NOMO-1 (cell line): ENCODE results near the gene FHAD1.
"Not testable (repeated sequence)": the region's sequence is repeated elsewhere in the genome, so short reads cannot be mapped to it uniquely, and the experiment has no call there.

Source experiments
- DNase-seq, 2 experiments: peaks; one replicate each; lab custom pipeline; 2025; ENCODE audit not compliant: unreplicated experiment in 2 of 2; lab: John Stamatoyannopoulos, UW

The FHAD1 gene

GRCh38 chr1:15388201-15388880 is 141.3 kb downstream of the FHAD1 start:
- DNase-seq = no peak

GRCh38 chr1:15389828-15390227 is 142.8 kb downstream of the FHAD1 start:
- DNase-seq = not testable (repeated sequence)

GRCh38 chr1:15390667-15391066 is 143.6 kb downstream of the FHAD1 start:
- DNase-seq = no peak

- DNase-seq = no peak
Observed at GRCh38 chr1:15391366-15391765, 144.3 kb downstream of the FHAD1 start.

GRCh38 chr1:15393475-15394257 is 146.6 kb downstream of the FHAD1 start:
- no peak for DNase-seq

DNA sequence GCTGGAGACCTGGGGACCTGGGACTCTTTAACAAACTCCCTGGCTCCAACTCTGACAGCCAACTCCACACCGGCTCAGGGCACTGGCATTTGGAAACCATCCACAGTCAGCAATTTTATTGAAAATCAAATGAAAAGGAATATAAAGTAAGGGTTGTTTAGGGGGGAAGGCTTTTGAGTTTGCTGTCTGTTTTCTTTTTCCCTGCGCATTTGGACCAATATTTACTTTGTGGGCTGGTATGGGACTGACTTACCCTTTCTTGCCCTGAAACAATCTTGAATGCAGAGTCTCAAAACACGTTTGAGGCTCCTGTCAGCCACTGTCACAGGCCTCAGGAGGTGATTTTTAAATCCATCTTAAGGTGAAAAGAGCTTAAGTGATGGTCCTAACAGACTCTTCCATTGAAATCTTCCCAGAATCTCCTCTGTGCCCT is 147.3 kb downstream of the FHAD1 start:
- no peak for DNase-seq

DNA sequence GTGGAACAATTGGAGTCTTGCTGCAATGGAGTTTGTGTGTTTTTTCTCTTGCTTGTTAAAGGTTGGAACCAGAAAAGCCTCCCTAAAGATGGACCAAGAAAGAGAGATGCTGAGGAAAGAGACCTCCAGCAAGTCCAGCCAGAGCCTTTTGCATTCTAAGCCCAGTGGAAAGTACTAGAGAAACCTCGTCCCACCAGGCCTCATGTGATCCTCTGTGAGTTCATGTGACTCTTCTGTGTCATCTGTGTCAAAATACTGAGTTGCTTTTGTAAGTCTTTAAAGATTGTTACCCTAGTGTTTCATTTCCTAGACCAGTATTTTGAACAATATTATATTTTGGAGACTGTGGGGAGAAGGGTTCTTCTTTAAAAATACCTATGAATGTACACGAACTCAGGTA is 150.2 kb downstream of the FHAD1 start:
- no peak for DNase-seq

GRCh38 chr1:15399710-15400109 is 152.7 kb downstream of the FHAD1 start:
- DNase-seq = no peak

DNA sequence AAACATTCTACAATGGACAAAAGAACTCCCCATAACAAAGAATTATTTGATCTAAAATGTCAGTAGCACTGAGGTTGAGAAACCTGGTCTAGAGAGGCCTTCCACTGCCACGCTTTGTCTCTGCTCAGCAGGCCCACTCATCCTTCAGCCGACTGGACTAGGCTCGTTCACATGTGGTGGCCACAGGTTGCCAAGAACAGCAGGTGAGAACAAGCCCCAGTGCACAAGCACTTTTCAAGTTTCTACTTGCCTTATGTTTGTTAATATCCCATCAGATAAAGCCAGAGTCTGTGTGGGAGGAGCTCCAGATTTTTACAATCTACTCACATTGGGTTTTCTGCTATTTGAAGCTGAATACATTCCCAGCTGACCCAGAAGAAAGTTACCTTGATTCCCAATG is 153.6 kb downstream of the FHAD1 start:
- DNase-seq = no peak

DNA sequence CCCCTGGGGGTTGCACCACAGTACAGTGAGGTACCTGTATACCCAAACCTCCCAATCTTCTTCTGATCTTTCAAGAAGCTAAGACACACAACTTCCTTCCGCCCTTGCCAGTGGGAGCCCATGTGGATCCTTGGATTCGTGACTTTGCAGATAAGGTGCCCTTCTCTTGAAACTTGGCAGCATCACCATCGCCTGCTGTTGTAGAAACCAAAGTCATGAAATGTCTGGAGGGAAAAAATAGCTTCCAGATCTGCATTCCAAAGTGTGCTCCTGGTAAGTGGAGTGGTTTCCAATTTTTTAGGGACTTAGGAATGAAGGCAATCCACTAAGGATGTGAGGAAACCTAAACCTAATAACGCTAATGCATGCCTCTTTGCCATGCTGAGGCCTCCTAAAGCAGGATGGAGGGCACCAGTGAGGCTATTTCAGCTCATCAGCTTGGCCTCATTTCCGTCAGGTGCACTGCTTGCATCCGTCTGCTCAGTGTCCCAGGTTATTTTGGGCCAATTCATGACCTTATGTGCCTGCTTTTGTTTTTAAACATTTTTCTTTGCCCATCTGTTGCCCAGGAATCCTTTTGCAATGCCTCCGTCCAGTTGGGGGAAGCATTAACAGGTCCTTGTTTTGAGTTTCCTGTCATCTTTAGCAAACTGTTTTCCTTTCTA is 154.5 kb downstream of the FHAD1 start:
- no peak for DNase-seq

DNA sequence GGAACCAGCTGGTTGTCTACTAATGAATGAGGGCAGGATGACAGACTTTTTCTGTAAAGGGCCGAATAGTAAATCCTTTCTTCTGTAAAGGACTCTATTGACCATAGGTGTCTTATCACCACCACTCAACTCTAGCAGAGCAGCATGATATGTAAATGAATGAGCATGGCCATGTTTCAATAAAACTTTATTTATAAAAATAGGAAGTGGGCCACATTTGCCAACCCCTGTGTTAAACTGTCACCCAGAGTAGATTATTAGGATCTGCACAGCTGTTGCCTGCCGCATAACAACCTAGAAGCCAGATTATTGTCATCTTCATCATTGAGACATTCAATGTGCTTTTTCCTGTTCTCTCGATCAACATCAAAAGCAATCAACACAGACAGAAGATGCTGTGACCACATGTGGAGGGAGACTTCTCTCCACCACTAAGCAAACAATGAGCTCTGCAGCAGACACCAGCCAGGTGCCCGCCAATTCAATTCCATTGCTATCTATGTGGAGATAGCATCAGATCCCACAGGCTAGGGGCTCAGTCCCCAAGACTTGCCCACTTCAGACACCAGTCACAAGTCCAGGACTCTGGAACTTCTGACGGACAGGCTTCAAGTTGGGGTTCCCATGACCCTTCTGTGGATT is 155.9 kb downstream of the FHAD1 start:
- no peak for DNase-seq

- no peak for DNase-seq
Observed at GRCh38 chr1:15403962-15404580, 157.0 kb downstream of the FHAD1 start.

DNA sequence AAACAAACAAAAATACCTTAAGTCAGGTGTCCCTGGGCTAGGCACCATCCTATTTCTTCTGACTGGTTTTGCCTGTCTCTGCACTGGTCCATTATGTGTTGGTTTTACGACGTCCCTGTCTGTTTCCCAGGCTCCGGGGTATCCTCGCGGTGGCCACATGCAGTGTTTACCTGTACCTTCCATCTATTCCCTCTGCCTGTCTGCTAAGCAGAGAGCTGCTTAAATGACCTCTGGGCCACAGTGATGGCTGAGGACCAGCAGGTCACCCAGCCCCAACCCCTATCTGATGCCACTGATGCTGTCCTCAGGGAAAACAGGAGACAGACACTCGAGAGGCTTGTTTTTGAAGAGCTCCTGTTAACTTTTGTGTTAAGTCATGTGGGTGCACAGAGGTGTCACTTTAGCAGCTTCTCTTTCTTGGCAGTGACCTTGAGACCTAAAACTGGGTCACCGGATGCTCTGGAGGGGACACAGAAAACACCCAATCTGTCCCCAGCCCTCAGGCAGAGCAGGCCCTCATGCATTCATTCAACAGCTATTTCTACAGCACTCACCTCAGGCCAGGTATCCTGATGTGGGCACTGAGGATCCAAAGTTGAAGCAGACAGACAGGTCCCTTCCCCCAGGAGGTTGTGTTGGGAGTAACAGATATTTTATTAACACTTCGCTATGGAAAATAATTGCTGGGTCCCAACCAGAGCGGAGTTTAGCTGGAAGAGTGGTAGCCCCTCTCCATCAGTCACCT is 158.3 kb downstream of the FHAD1 start:
- no peak for DNase-seq

DNA sequence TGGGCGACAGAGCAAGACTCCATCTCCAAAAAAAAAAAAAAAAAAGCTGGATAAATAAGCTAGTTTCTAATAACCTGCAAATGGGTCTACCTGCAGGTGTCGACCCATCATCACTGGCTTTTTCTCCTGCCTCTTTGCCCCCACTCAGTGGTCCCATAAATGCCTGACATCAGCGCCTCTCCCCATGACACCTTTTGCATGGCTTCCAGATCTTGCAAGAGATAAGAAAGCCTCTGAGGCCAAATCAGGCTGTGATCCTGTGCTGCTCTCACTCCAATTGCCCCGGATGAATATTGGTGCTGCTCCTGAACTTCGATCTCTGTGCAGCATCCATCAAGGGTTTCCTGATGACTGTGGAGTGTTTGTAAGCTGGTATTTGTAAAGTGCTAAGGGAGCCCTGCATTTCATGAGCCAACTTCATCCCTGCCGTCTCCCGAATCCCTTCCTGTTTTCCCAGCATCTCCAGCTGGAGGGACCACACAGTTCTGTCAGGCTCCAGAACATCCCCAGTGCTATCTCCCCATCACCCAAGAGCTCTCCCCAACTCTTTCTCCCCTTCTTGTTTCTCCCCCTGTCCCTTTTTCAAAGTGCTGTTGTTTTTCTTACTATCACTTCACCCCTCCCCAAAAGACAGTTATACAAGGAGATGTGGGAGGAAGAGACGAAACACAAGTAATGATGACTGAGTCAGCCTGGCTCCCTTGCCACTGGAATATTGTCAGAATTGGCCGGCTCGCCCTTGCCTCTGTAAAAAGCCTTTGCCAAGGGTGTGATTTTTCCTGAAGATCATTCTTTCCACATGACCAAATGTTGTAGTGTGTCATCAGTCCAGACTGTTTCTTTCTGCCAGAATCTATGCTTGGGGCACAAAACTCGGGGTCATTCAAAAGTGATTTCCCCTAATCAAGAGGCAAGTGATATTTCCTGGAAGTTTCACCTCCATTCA is 159.9 kb downstream of the FHAD1 start:
- DNase-seq = no peak

DNA sequence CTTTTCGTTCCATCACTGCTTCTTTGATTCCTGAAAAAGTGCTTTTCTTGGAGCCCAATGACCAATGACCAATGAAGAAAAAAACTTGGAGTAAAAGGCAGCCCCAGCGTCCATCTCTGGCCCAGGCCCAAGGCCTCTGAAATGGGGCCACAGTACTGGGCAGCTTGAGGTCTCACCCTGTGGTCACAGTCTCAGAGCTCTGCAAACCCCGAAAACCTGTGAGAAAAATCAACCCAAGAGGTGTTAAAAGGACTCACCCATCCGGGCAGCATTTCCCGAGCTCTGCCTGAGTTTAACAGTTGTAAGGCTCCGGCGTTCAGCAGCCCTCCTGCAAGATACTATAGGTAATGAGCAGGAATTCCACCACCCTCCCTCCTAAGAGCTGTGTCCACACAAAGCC is 160.6 kb downstream of the FHAD1 start:
- no peak for DNase-seq

DNA sequence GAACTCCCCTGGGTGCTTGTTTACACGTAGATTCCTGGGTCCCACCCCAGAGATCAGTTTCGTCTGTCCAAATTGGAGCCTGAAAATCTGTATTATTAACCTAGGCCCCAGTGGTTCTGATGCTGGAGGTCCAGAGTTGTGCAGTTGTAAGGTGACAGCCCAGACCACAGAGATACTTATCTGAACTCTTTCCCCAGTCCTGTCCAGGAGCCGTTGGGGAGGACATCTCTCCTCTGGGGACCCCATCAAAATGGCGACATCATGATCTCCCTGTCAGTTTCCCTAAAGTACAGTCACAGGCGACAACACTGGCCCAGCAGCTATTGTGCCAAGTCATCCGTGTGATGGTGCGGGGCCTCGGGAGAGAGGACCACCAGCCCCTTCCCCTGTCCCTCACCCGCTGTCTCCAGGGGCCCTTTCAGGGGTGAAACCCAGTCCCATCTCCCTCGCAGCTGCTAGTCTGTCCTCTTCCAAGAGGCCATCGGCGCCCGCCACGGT is 161.9 kb downstream of the FHAD1 start:
- DNase-seq = no peak

GRCh38 chr1:15409388-15410222 is 162.6 kb downstream of the FHAD1 start, which contains the start of gene EFHD2:
TSS of gene EFHD2 (plus strand) at chr1:15409888. CDS start at chr1:15409972, 84 bp downstream.
- peak; percentile 66 to 86 for DNase-seq
